Endothelial cell of umbilical vein (primary cell): ENCODE results near the gene EDC4.

ENCODE experiments used
- CTCF ChIP-seq, 2 donors: IDR thresholded peaks; 1 replicate in 1 of 2; 2 replicates in 1 of 2; pipeline ENCODE4 v1.5.1; 2011; ENCODE audit warnings: low read length in 2 of 2, mild to moderate bottlenecking in 2 of 2, moderate library complexity in 2 of 2, control low read depth in 1 of 2, inconsistent platforms in 1 of 2, low read depth in 1 of 2; ENCODE audit not compliant: insufficient read depth in 1 of 2; ENCODE audit errors: extremely low read depth in 1 of 2
- POLR2A ChIP-seq: IDR thresholded peaks from 2 replicates; pipeline ENCODE4 v1.6.1; 2012; ENCODE audit warnings: low read depth, mild to moderate bottlenecking, control low read depth, low read length

GRCh38 chr16:67928147-67928546, 55.3 kb downstream of the EDC4 start:
- TF ChIP-seq CTCF (IDR thresholded peaks at IDR 0.05; ENCODE audit: extremely low read depth in 1 of 2, insufficient read depth in 1 of 2, low read depth in 1 of 2, low read length in 2 of 2) (no peak), POLR2A (no peak)
